H9 (cell line): ENCODE results near the gene ARPP21. TPM values are rescaled to one million over a fixed set of nuclear protein-coding genes. Genes with fewer than 3 reads are reported as not detected.

Experiments used
- DNase-seq: peaks from one replicate; pipeline ENCODE4 v3.0.0-alpha.2; 2017
- H2AFZ ChIP-seq: one replicate; pipeline ENCODE4 v1.6.1; 2013; ENCODE audit warnings: mild to moderate bottlenecking, low read length, control low read depth, moderate library complexity
- H2AK5ac ChIP-seq: 2 replicates; pipeline ENCODE4 v1.6.1; 2013; ENCODE audit warnings: low read length, control low read depth, mixed read lengths; ENCODE audit not compliant: insufficient read length
- H2BK120ac ChIP-seq: one replicate; pipeline ENCODE4 v1.6.1; 2013; ENCODE audit warnings: low read depth, mild to moderate bottlenecking, low read length, control low read depth, inconsistent platforms; ENCODE audit not compliant: poor library complexity, severe bottlenecking
- H2BK12ac ChIP-seq: 2 replicates; pipeline ENCODE4 v1.6.1; 2013; ENCODE audit warnings: low read length, control low read depth, mixed read lengths, low read depth; ENCODE audit not compliant: insufficient read length
- H2BK15ac ChIP-seq: 2 replicates; pipeline ENCODE4 v1.6.1; 2013; ENCODE audit warnings: low read depth, low read length, control low read depth
- H2BK20ac ChIP-seq: one replicate; pipeline ENCODE4 v1.6.1; 2013; ENCODE audit warnings: low read depth, mild to moderate bottlenecking, low read length, control low read depth, inconsistent platforms; ENCODE audit not compliant: poor library complexity, severe bottlenecking
- H2BK5ac ChIP-seq: 2 replicates; pipeline ENCODE4 v1.6.1; 2013; ENCODE audit warnings: low read length, control low read depth, mixed read lengths; ENCODE audit not compliant: insufficient read length
- H3K14ac ChIP-seq: 2 replicates; pipeline ENCODE4 v1.6.1; 2013; ENCODE audit warnings: low read length, control low read depth; ENCODE audit not compliant: insufficient read depth
- H3K18ac ChIP-seq: 2 replicates; pipeline ENCODE4 v1.6.1; 2013; ENCODE audit warnings: low read depth, mild to moderate bottlenecking, mixed read lengths, low read length, control low read depth; ENCODE audit not compliant: insufficient read length
- H3K23ac ChIP-seq: 2 replicates; pipeline ENCODE4 v1.6.1; 2013; ENCODE audit warnings: low read length, control low read depth, mixed read lengths, low read depth; ENCODE audit not compliant: insufficient read length
- H3K23me2 ChIP-seq: 2 replicates; pipeline ENCODE4 v1.6.1; 2013; ENCODE audit warnings: low read depth, mild to moderate bottlenecking, mixed read lengths, low read length, control low read depth; ENCODE audit not compliant: insufficient read length, poor library complexity, severe bottlenecking
- H3K27ac ChIP-seq: 2 replicates; pipeline ENCODE4 v1.5.1; 2013; ENCODE audit warnings: low read length, control low read depth, mixed read lengths, low read depth; ENCODE audit not compliant: insufficient read length
- H3K27me3 ChIP-seq: 2 replicates; pipeline ENCODE4 v1.6.1; 2013; ENCODE audit warnings: low read length, control low read depth, inconsistent platforms; ENCODE audit not compliant: insufficient read depth
- H3K4ac ChIP-seq: 2 replicates; pipeline ENCODE4 v1.6.1; 2013; ENCODE audit warnings: low read depth, mild to moderate bottlenecking, control low read depth, inconsistent platforms, low read length, moderate library complexity
- H3K4me1 ChIP-seq: 2 replicates; pipeline ENCODE4 v1.6.1; 2013; ENCODE audit warnings: low read length, control low read depth, inconsistent platforms; ENCODE audit not compliant: insufficient read depth
- H3K4me2 ChIP-seq: 2 replicates; pipeline ENCODE4 v1.6.1; 2013; ENCODE audit warnings: low read length, control low read depth, mixed read lengths; ENCODE audit not compliant: insufficient read length, insufficient read depth
- H3K56ac ChIP-seq: 2 replicates; pipeline ENCODE4 v1.6.1; 2013; ENCODE audit warnings: low read depth, mild to moderate bottlenecking, mixed read lengths, low read length, control low read depth; ENCODE audit not compliant: insufficient read length
- H3K79me1 ChIP-seq: 2 replicates; pipeline ENCODE4 v1.6.1; 2013; ENCODE audit warnings: low read depth, mild to moderate bottlenecking, moderate library complexity, low read length, control low read depth, inconsistent platforms; ENCODE audit not compliant: insufficient read depth, poor library complexity, severe bottlenecking
- H3K79me2 ChIP-seq: 2 replicates; pipeline ENCODE4 v1.6.1; 2013; ENCODE audit warnings: low read length, control low read depth, inconsistent platforms; ENCODE audit not compliant: insufficient read depth
- H3K9ac ChIP-seq: 2 replicates; pipeline ENCODE4 v1.6.1; 2013; ENCODE audit warnings: low read length, control low read depth, mixed read lengths; ENCODE audit not compliant: insufficient read length; ENCODE audit errors: extremely low read depth
- H3K9me3 ChIP-seq: one replicate; pipeline ENCODE4 v1.6.1; 2013; ENCODE audit warnings: low read depth, low read length, inconsistent platforms; ENCODE audit not compliant: control insufficient read depth
- H3T11ph ChIP-seq: one replicate; pipeline ENCODE4 v1.6.1; 2013; ENCODE audit warnings: mild to moderate bottlenecking, low read length, control low read depth, inconsistent platforms
- H4K20me1 ChIP-seq: one replicate; pipeline ENCODE4 v1.6.1; 2013; ENCODE audit not compliant: control insufficient read depth, insufficient read length, insufficient read depth
- H4K5ac ChIP-seq: 2 replicates; pipeline ENCODE4 v1.6.1; 2013; ENCODE audit warnings: low read depth, mild to moderate bottlenecking, mixed read lengths, low read length, control low read depth; ENCODE audit not compliant: insufficient read length
- H4K8ac ChIP-seq: replicated peaks from 2 replicates; pipeline ENCODE4 v1.6.1; 2013; ENCODE audit warnings: low read length, control low read depth, mixed read lengths, low read depth; ENCODE audit not compliant: insufficient read length
- H4K91ac ChIP-seq: 2 replicates; pipeline ENCODE4 v1.6.1; 2013; ENCODE audit warnings: low read depth, mild to moderate bottlenecking, moderate library complexity, mixed read lengths, low read length, control low read depth; ENCODE audit not compliant: insufficient read length
- H3K27ac Mint-ChIP-seq, 3 experiments: 2 replicates in 2 of 3; 3 replicates in 1 of 3; pipeline ENCODE4 v1.8.0; 2020 to 2021; ENCODE audit warnings: mixed read lengths in 3 of 3, mild to moderate bottlenecking in 1 of 3, moderate library complexity in 1 of 3
- H3K27me3 Mint-ChIP-seq: 2 replicates; pipeline ENCODE4 v1.8.0; 2021; ENCODE audit warnings: low read depth, mild to moderate bottlenecking, moderate library complexity, mixed read lengths
- H3K36me3 Mint-ChIP-seq, 3 experiments: 2 replicates in 2 of 3; 3 replicates in 1 of 3; pipeline ENCODE4 v1.8.0; 2020 to 2021; ENCODE audit warnings: low read depth in 3 of 3, mixed read lengths in 3 of 3; ENCODE audit not compliant: insufficient read depth in 1 of 3
- H3K4me1 Mint-ChIP-seq, 2 experiments: 2 replicates each; pipeline ENCODE4 v1.8.0; 2020; ENCODE audit warnings: mixed read lengths in 2 of 2
- H3K4me3 Mint-ChIP-seq, 2 experiments: 2 replicates in 1 of 2; 3 replicates in 1 of 2; pipeline ENCODE4 v1.8.0; 2020 to 2021; ENCODE audit warnings: mild to moderate bottlenecking in 2 of 2, mixed read lengths in 2 of 2, moderate library complexity in 1 of 2
- H3K9me3 Mint-ChIP-seq, 2 experiments: 2 replicates in 1 of 2; 3 replicates in 1 of 2; pipeline ENCODE4 v1.8.0; 2020; ENCODE audit warnings: mild to moderate bottlenecking in 2 of 2, mixed read lengths in 2 of 2, moderate library complexity in 1 of 2
- WGBS: extraction: QIAGEN DNeasy Blood & Tissue Kit; methylation state at CpG from one replicate; pipeline ENCODE4 v1.1.7; 2013; ENCODE audit warnings: missing lambda C conversion rate, low lambda C conversion rate, mixed read lengths; ENCODE audit not compliant: insufficient read length; ENCODE audit errors: extremely low coverage; 5-methylcytosine and 5-hydroxymethylcytosine counted together
- total RNA-seq: library from RNA; stranded (reverse); gene quantifications from 2 replicates; pipeline ENCODE4 v1.2.1, GENCODE V29; 2021
- TF ChIP-seq, protein P1 (sequence below): fragments of 200-600 bp; sonication (generic); conservative IDR thresholded peaks from 3 replicates; pipeline ENCODE4 v1.8.0; 2021; ENCODE audit warnings: antibody characterized with exemption, mild to moderate bottlenecking

ARPP21 gene
- total RNA-seq, 1 experiment from 2014 or later = not detected

DNA sequence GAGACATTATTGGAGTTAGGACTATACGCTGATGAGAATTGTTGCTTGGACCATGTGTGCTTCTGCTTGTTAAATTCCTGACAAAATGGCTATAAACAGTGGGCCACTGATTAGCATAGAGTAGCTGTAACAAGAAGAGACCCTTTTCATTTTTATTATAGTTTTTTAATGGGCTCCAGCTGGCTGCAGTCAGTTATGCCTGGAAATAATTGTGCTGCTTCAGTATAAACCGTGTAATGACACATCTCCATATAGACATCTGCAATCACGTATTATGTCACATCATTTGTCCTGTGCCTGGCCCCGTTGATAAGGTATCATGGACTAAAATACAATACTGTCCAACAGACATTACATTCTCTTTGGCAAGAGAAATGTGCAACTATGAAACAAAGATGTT, 50.9 kb downstream of the ARPP21 start:
- Histone ChIP-seq H3K23me2 (no peaks in the 10 kb centered on the region), H3K27ac (no peak overlapping the region), H3K9me3 (no peaks in the 10 kb centered on the region), H4K8ac (no peak overlapping the region), H3K14ac (no peak overlapping the region), H2BK120ac (no peak overlapping the region), H4K91ac (no peak overlapping the region), H4K5ac (no peak overlapping the region), H2BK12ac (no peak overlapping the region), H3K56ac (no peak overlapping the region), H3K79me2 (no peaks in the 10 kb centered on the region), H3K79me1 (no peaks in the 10 kb centered on the region), H4K20me1 (no peaks in the 10 kb centered on the region), H3K4me2 (no peak overlapping the region), H3K9ac (no peak overlapping the region), H2BK5ac (no peak overlapping the region), H2AFZ (no peak overlapping the region), H2BK15ac (no peak overlapping the region), H3K4ac (no peak overlapping the region), H2AK5ac (no peak overlapping the region), H3K4me1 (no peaks in the 10 kb centered on the region), H3K27me3 (no peaks in the 10 kb centered on the region), H2BK20ac (no peak overlapping the region), H3K23ac (no peak overlapping the region), H3K18ac (no peak overlapping the region), H3T11ph (no peak overlapping the region)
- peaks cover 2% of the 10 kb centered on the region; the same call in 1 of the 2 replicates for H3K27me3 Mint-ChIP-seq
- H3K4me3 Mint-ChIP-seq = no peak overlapping the region
- DNase-seq = no peak
- no peaks in the 10 kb centered on the region for H3K36me3 Mint-ChIP-seq
- no peak overlapping the region for H3K27ac Mint-ChIP-seq
- WGBS = no CpG with 5 or more reads among the region's 4 CpGs
- TF ChIP-seq, protein P1, sequence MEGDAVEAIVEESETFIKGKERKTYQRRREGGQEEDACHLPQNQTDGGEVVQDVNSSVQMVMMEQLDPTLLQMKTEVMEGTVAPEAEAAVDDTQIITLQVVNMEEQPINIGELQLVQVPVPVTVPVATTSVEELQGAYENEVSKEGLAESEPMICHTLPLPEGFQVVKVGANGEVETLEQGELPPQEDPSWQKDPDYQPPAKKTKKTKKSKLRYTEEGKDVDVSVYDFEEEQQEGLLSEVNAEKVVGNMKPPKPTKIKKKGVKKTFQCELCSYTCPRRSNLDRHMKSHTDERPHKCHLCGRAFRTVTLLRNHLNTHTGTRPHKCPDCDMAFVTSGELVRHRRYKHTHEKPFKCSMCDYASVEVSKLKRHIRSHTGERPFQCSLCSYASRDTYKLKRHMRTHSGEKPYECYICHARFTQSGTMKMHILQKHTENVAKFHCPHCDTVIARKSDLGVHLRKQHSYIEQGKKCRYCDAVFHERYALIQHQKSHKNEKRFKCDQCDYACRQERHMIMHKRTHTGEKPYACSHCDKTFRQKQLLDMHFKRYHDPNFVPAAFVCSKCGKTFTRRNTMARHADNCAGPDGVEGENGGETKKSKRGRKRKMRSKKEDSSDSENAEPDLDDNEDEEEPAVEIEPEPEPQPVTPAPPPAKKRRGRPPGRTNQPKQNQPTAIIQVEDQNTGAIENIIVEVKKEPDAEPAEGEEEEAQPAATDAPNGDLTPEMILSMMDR = no peak
- no peaks in the 10 kb centered on the region for H3K4me1 Mint-ChIP-seq
- H3K9me3 Mint-ChIP-seq = no peaks in the 10 kb centered on the region
